GM11168 (cell line): ENCODE measurements around the gene MDFIC.

Experiments
- in situ Hi-C: fragments of 300-500 bp; cut with MboI; formaldehyde crosslinking; loops from one replicate; pipeline ENCODE4 v1.12.0; 2022; ENCODE audit warnings: low sequenced_read_pairs; ENCODE audit not compliant: unreplicated experiment

Gene MDFIC

GRCh38 chr7:115068220-115068619, 146.3 kb downstream of the MDFIC start:
- in situ Hi-C loops, result no loop called here
